Neuronal stem cell (in vitro differentiated cells): ENCODE data around the gene PPP2R5C.

ENCODE experiments used
- DNase-seq: peaks from one replicate; pipeline ENCODE4 v3.0.0-alpha.2; 2013; ENCODE audit warnings: low spot score
- H2AFZ ChIP-seq: one replicate; pipeline ENCODE4 v1.6.1; 2013; ENCODE audit warnings: mild to moderate bottlenecking, low read length, inconsistent platforms
- H2AK5ac ChIP-seq: 2 replicates; pipeline ENCODE4 v1.6.1; 2013; ENCODE audit warnings: low read depth, mild to moderate bottlenecking, inconsistent platforms, low read length, moderate library complexity, mixed read lengths
- H2BK120ac ChIP-seq: 2 replicates; pipeline ENCODE4 v1.6.1; 2013; ENCODE audit warnings: low read depth, mild to moderate bottlenecking, inconsistent platforms, low read length, moderate library complexity, mixed read lengths
- H2BK12ac ChIP-seq: one replicate; pipeline ENCODE4 v1.6.1; 2013; ENCODE audit warnings: low read length, inconsistent platforms
- H2BK15ac ChIP-seq: 2 replicates; pipeline ENCODE4 v1.6.1; 2013; ENCODE audit warnings: mild to moderate bottlenecking, low read length, inconsistent platforms, mixed read lengths
- H2BK5ac ChIP-seq: one replicate; pipeline ENCODE4 v1.6.1; 2013; ENCODE audit warnings: inconsistent platforms, mild to moderate bottlenecking, low read length, moderate library complexity
- H3K14ac ChIP-seq: one replicate; pipeline ENCODE4 v1.6.1; 2013; ENCODE audit warnings: low read length, inconsistent platforms
- H3K18ac ChIP-seq: 2 replicates; pipeline ENCODE4 v1.6.1; 2013; ENCODE audit warnings: low read length, inconsistent platforms
- H3K23ac ChIP-seq: 2 replicates; pipeline ENCODE4 v1.6.1; 2013; ENCODE audit warnings: low read depth, mild to moderate bottlenecking, mixed read lengths, low read length, inconsistent platforms; ENCODE audit not compliant: poor library complexity
- H3K27ac ChIP-seq: replicated peaks from 3 replicates; pipeline ENCODE4 v1.5.1; 2013; ENCODE audit warnings: low read length, inconsistent platforms
- H3K27me3 ChIP-seq, 3 experiments: 2 replicates each; pipeline ENCODE4 v1.6.1; 2013; ENCODE audit warnings: low read length in 3 of 3, mild to moderate bottlenecking in 2 of 3, inconsistent platforms in 1 of 3, low read depth in 1 of 3, mixed read lengths in 1 of 3, moderate library complexity in 1 of 3; ENCODE audit not compliant: control insufficient read depth in 3 of 3, insufficient read depth in 3 of 3
- H3K36me3 ChIP-seq, 2 donors: replicated peaks in 1 of 2; 2 replicates each; pipeline ENCODE4 v1.6.1; 2013; ENCODE audit warnings: low read length in 2 of 2; ENCODE audit not compliant: control insufficient read depth in 2 of 2, insufficient read depth in 2 of 2
- H3K4ac ChIP-seq: 2 replicates; pipeline ENCODE4 v1.6.1; 2013; ENCODE audit warnings: inconsistent platforms, mild to moderate bottlenecking, low read length, moderate library complexity
- H3K4me1 ChIP-seq, 2 donors: 1 replicate in 1 of 2; 2 replicates in 1 of 2; pipeline ENCODE4 v1.6.1; 2013; ENCODE audit warnings: low read length in 2 of 2, low read depth in 1 of 2; ENCODE audit not compliant: control insufficient read depth in 2 of 2, insufficient read depth in 1 of 2
- H3K4me2 ChIP-seq: one replicate; pipeline ENCODE4 v1.6.1; 2013; ENCODE audit warnings: mild to moderate bottlenecking, low read length, inconsistent platforms; ENCODE audit not compliant: insufficient read depth, poor library complexity, severe bottlenecking
- H3K4me3 ChIP-seq, 2 donors: 2 replicates each; pipeline ENCODE4 v1.5.1; 2013; ENCODE audit warnings: low read length in 2 of 2, mild to moderate bottlenecking in 2 of 2, inconsistent platforms in 1 of 2, moderate library complexity in 1 of 2
- H3K79me1 ChIP-seq: one replicate; pipeline ENCODE4 v1.6.1; 2013; ENCODE audit warnings: low read depth, mild to moderate bottlenecking, inconsistent platforms, low read length, moderate library complexity
- H3K9ac ChIP-seq: one replicate; pipeline ENCODE4 v1.6.1; 2013; ENCODE audit warnings: mild to moderate bottlenecking, low read depth, low read length, inconsistent platforms; ENCODE audit not compliant: poor library complexity
- H3K9me3 ChIP-seq, 2 donors: replicated peaks in 1 of 2; 2 replicates each; pipeline versions ENCODE3 to v1.6.1; 2013; ENCODE audit warnings: low read length in 2 of 2, mild to moderate bottlenecking in 2 of 2, inconsistent platforms in 1 of 2, low read depth in 1 of 2, mixed read lengths in 1 of 2, moderate library complexity in 1 of 2; ENCODE audit not compliant: control insufficient read depth in 2 of 2, insufficient read depth in 1 of 2
- H4K8ac ChIP-seq: one replicate; pipeline ENCODE4 v1.6.1; 2013; ENCODE audit warnings: low read depth, mild to moderate bottlenecking, inconsistent platforms, low read length, moderate library complexity
- H4K91ac ChIP-seq: one replicate; pipeline ENCODE4 v1.6.1; 2013; ENCODE audit warnings: low read length, low read depth, mild to moderate bottlenecking, inconsistent platforms; ENCODE audit not compliant: poor library complexity
- WGBS, 2 donors: extraction: QIAGEN DNeasy Blood & Tissue Kit; methylation state at CpG; one replicate each; pipeline ENCODE4 v1.1.7; 2013; ENCODE audit warnings: missing lambda C conversion rate in 2 of 2, mixed read lengths in 1 of 2; ENCODE audit not compliant: insufficient read length in 2 of 2, insufficient replicate concordance in 1 of 2; ENCODE audit errors: extremely low coverage in 2 of 2; 5-methylcytosine and 5-hydroxymethylcytosine counted together

The PPP2R5C gene

DNA sequence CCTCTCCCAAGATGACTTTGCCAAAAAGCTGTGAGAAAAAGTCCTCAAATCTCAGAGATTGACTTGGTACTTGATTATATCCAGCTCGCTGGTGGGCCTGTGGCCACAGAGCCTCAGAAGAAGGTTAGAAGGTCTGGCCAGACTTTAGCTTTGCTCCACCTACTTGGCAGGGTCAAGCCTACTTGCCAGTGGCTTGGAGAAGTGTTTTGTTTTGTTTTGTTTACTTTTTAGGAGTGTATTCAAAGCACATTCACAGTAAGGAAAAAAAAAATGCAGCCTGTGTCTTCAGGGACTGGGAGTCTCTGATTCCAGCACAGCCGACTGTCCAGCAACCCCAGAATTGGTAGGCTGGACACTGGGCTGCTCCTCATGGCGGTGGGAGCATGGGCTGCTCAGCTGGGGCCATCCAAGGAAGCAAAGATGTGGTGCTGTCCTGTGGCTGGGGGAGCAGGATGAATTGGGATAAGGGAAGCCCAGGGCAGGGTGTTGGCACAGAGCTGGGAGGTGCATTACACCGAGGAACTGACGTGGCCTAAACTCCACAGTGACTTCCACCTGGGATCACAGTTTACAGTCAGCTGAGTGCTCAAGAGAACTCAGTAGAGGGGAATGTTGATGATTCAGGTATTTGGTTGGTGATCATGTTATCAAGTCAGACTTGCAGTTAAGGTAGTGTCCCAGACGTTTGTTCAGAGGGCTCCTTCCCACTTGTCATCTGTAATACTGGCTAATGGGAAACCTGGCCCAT lies 73.5 kb downstream of the PPP2R5C start:
- no peak overlapping the region for H3K18ac ChIP-seq
- H2BK5ac ChIP-seq: no peak overlapping the region
- peaks cover 2% of the 10 kb centered on the region in 2 donors for H3K4me1 ChIP-seq
- no peak overlapping the region for H2BK120ac ChIP-seq
- peaks cover 6% of the 10 kb centered on the region for H3K79me1 ChIP-seq
- DNase-seq: no peak
- H3K4me2 ChIP-seq: no peak overlapping the region
- no peaks in the 10 kb centered on the region for H3K9me3 ChIP-seq
- H3K27ac ChIP-seq: no peak overlapping the region
- H2BK15ac ChIP-seq: no peak overlapping the region
- H3K4ac ChIP-seq: no peak overlapping the region
- no peak overlapping the region for H2BK12ac ChIP-seq
- H4K8ac ChIP-seq: no peak overlapping the region
- no CpG with 5 or more reads among the region's 6 CpGs for WGBS, 2 donors
- no peak overlapping the region for H3K4me3 ChIP-seq
- H3K27me3 ChIP-seq: no peaks in the 10 kb centered on the region
- peaks cover 0 to 60% of the 10 kb centered on the region in 2 donors for H3K36me3 ChIP-seq
- no peak overlapping the region for H3K14ac ChIP-seq
- H3K23ac ChIP-seq: no peak overlapping the region
- H2AK5ac ChIP-seq: no peak overlapping the region
- H3K9ac ChIP-seq: no peak overlapping the region
- no peak overlapping the region for H4K91ac ChIP-seq
- H2AFZ ChIP-seq: no peak overlapping the region

DNA sequence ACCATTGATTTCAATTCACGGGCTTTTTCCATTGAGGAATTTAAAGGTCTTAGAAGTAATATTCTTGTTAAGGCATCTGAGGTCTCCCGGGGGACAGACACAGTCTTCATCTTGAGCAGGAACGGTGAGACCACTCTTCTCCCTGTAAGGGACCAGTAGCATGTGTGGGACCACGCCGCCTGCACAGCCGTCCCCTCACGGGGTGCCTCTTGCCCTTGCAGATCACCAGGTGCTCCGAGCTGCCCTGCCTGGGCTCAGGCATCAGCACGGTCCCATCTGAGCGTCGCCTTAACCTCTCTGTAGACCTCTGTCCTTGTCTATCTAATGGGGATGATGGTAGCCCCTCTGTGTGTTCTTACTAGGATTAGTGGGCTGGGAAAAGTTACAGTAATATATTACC lies 74.1 kb downstream of the PPP2R5C start:
- H3K14ac ChIP-seq: no peak overlapping the region
- no peak overlapping the region for H2BK15ac ChIP-seq
- H2BK12ac ChIP-seq: no peak overlapping the region
- no peak overlapping the region for H2BK120ac ChIP-seq
- H3K36me3 ChIP-seq: peaks cover under 1 to 57% of the 10 kb centered on the region in 2 donors
- H2BK5ac ChIP-seq: no peak overlapping the region
- H2AFZ ChIP-seq: no peak overlapping the region
- peaks cover 2% of the 10 kb centered on the region in 2 donors for H3K4me1 ChIP-seq
- H3K4ac ChIP-seq: no peak overlapping the region
- H3K4me2 ChIP-seq: no peak overlapping the region
- peak overlapping the region; percentile 44 for H3K23ac ChIP-seq
- peaks cover 7% of the 10 kb centered on the region for H3K79me1 ChIP-seq
- H4K8ac ChIP-seq: no peak overlapping the region
- no peak overlapping the region for H2AK5ac ChIP-seq
- no peak overlapping the region for H3K27ac ChIP-seq
- H3K18ac ChIP-seq: no peak overlapping the region
- H3K9me3 ChIP-seq: no peaks in the 10 kb centered on the region
- no peak for DNase-seq
- no peak overlapping the region for H3K4me3 ChIP-seq
- WGBS, 2 donors: no CpG with 5 or more reads among the region's 11 CpGs
- H4K91ac ChIP-seq: no peak overlapping the region
- no peaks in the 10 kb centered on the region for H3K27me3 ChIP-seq
- no peak overlapping the region for H3K9ac ChIP-seq

DNA sequence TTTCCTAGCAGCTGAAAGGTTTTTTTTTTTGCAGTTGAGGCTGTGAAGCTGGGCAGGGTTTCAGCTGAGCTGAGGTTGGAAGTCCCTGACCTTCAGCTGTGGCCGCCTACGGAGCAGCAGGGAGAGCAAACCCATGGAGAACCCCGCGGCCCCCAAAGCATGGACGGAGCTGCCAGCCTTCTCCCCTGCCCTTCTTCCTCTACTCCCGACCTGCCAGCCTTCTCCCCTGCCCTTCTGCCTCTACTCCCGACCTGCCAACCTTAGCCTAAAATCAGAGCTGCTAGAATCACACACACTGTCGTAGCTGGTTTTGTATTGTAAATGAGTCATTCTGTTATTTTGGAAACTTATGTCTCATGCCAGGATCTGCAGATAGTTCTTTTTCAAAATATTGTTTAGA lies 74.6 kb downstream of the PPP2R5C start:
- no peak overlapping the region for H3K4me2 ChIP-seq
- no CpG with 5 or more reads among the region's 8 CpGs for WGBS, 2 donors
- DNase-seq: no peak
- no peak overlapping the region for H2BK12ac ChIP-seq
- H3K27ac ChIP-seq: no peak overlapping the region
- no peak overlapping the region for H3K14ac ChIP-seq
- no peak overlapping the region for H2AFZ ChIP-seq
- no peak overlapping the region for H3K9ac ChIP-seq
- no peak overlapping the region for H3K23ac ChIP-seq
- H3K4me1 ChIP-seq: peaks cover 2 to 4% of the 10 kb centered on the region in 2 donors
- H3K9me3 ChIP-seq: no peaks in the 10 kb centered on the region
- no peak overlapping the region for H3K18ac ChIP-seq
- H4K91ac ChIP-seq: no peak overlapping the region
- H3K79me1 ChIP-seq: peaks cover 8% of the 10 kb centered on the region
- H2AK5ac ChIP-seq: no peak overlapping the region
- no peak overlapping the region for H4K8ac ChIP-seq
- no peak overlapping the region for H2BK5ac ChIP-seq
- H3K4me3 ChIP-seq: no peak overlapping the region
- peaks cover 2 to 51% of the 10 kb centered on the region in 2 donors for H3K36me3 ChIP-seq
- H2BK120ac ChIP-seq: no peak overlapping the region
- no peak overlapping the region for H2BK15ac ChIP-seq
- H3K27me3 ChIP-seq: no peaks in the 10 kb centered on the region
- H3K4ac ChIP-seq: no peak overlapping the region

DNA sequence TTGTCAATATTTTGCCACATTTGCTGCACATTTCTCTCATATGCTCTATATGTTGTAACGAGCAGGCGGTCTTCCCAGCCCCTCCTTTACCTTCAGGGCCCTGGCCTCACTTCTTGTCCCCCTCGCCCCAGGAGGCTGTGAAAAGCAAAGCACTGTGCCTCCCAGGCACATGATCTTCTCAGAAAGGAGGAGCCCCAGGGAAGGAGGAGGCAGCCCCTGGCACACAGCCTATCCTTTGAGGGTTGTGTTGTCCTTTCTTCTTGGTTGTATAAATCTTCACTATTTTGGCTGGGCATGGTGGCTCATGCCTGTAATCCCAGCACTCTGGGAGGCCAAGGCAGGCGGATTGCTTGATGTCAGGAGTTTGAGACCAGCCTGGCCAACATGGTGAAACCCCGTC lies 77.0 kb downstream of the PPP2R5C start:
- H2BK12ac ChIP-seq: no peak overlapping the region
- H3K4me1 ChIP-seq: peaks cover 2 to 4% of the 10 kb centered on the region in 2 donors
- no peak overlapping the region for H3K14ac ChIP-seq
- no peak overlapping the region for H3K27ac ChIP-seq
- H3K4me2 ChIP-seq: no peak overlapping the region
- no peak overlapping the region for H3K4me3 ChIP-seq
- H3K36me3 ChIP-seq: peaks cover 4 to 29% of the 10 kb centered on the region in 2 donors
- H3K9me3 ChIP-seq: no peaks in the 10 kb centered on the region
- no peak overlapping the region for H2BK5ac ChIP-seq
- no peak overlapping the region for H3K4ac ChIP-seq
- H3K79me1 ChIP-seq: peaks cover 11% of the 10 kb centered on the region
- no peak overlapping the region for H2AK5ac ChIP-seq
- H3K9ac ChIP-seq: no peak overlapping the region
- no peak overlapping the region for H3K18ac ChIP-seq
- DNase-seq: no peak
- no peak overlapping the region for H4K8ac ChIP-seq
- no peak overlapping the region for H4K91ac ChIP-seq
- no peak overlapping the region for H2AFZ ChIP-seq
- no peak overlapping the region for H2BK120ac ChIP-seq
- no peak overlapping the region for H3K23ac ChIP-seq
- no peaks in the 10 kb centered on the region for H3K27me3 ChIP-seq
- H2BK15ac ChIP-seq: no peak overlapping the region
- no CpG with 5 or more reads among the region's 5 CpGs for WGBS, 2 donors
